Activated naive CD4-positive, alpha-beta T cell treated with anti-CD3 and anti-CD28 coated beads for 36 hours (primary cell): ENCODE results near the gene FAM72C. TPM values are rescaled to one million over a fixed set of nuclear protein-coding genes. Genes with fewer than 3 reads are reported as not detected.
"Not testable (repeated sequence)": the region's sequence is repeated elsewhere in the genome, so short reads cannot be mapped to it uniquely, and the experiment has no call there.

Experiments used
- CTCF ChIA-PET: fragments of 350-600 bp; sonication (Branson Sonifier 250); formaldehyde crosslinking; loops from one replicate; lab custom pipeline; 2021; ENCODE audit warnings: antibody characterized with exemption; lab: Charles Lee
- DNase-seq: peaks from one replicate; pipeline ENCODE4 v3.0.0-alpha.2; 2020
- H3K27ac Mint-ChIP-seq: one replicate; pipeline ENCODE4 v1.8.0; 2021; ENCODE audit warnings: mild to moderate bottlenecking, mixed read lengths
- H3K27me3 Mint-ChIP-seq: one replicate; pipeline ENCODE4 v1.8.0; 2021; ENCODE audit warnings: low read depth, mixed read lengths
- H3K36me3 Mint-ChIP-seq: one replicate; pipeline ENCODE4 v1.8.0; 2021; ENCODE audit warnings: low read depth, mixed read lengths
- H3K4me1 Mint-ChIP-seq: one replicate; pipeline ENCODE4 v1.8.0; 2021; ENCODE audit warnings: low read depth, mixed read lengths
- H3K4me3 Mint-ChIP-seq: one replicate; pipeline ENCODE4 v1.8.0; 2021; ENCODE audit warnings: mild to moderate bottlenecking, moderate library complexity, mixed read lengths
- H3K9me3 Mint-ChIP-seq: one replicate; pipeline ENCODE4 v1.8.0; 2021; ENCODE audit warnings: mixed read lengths
- intact Hi-C: fragments of 100-400 bp; cut with micrococcal nuclease; formaldehyde crosslinking; loops from one replicate; pipeline ENCODE4 v1.15.1; 2023
- total RNA-seq, 2 experiments: library from RNA; stranded (reverse); gene quantifications; one replicate each; pipeline ENCODE4 v1.2.3, GENCODE V29; 2021

FAM72C gene
- total RNA-seq, 2 experiments from 2014 or later: 43.3 to 43.4 TPM

GRCh38 chr1:143965860-143966259, 5.9 kb downstream of the FAM72C start:
- CTCF ChIA-PET, H3K27ac Mint-ChIP-seq, H3K9me3 Mint-ChIP-seq, intact Hi-C loops, H3K36me3 Mint-ChIP-seq, DNase-seq, H3K4me3 Mint-ChIP-seq, H3K27me3 Mint-ChIP-seq, H3K4me1 Mint-ChIP-seq: not testable (repeated sequence)

- H3K9me3 Mint-ChIP-seq, DNase-seq, CTCF ChIA-PET, H3K27me3 Mint-ChIP-seq, H3K27ac Mint-ChIP-seq, H3K4me1 Mint-ChIP-seq, H3K4me3 Mint-ChIP-seq, H3K36me3 Mint-ChIP-seq, intact Hi-C loops: not testable (repeated sequence)
These were observed 7.5 kb downstream of the FAM72C start for GRCh38 chr1:143964294-143964693.

GRCh38 chr1:143955930-143956329, 15.9 kb downstream of the FAM72C start:
- not testable (repeated sequence) for H3K4me3 Mint-ChIP-seq

GRCh38 chr1:143952913-143953312, 18.9 kb downstream of the FAM72C start:
- H3K27ac Mint-ChIP-seq, H3K4me1 Mint-ChIP-seq, DNase-seq, H3K27me3 Mint-ChIP-seq, H3K4me3 Mint-ChIP-seq, intact Hi-C loops, H3K9me3 Mint-ChIP-seq, H3K36me3 Mint-ChIP-seq, CTCF ChIA-PET: not testable (repeated sequence)

More at GRCh38 chr1:143955930-143956329, 15.9 kb downstream of the FAM72C start:
- intact Hi-C loops, H3K36me3 Mint-ChIP-seq, H3K4me1 Mint-ChIP-seq, H3K27ac Mint-ChIP-seq, H3K27me3 Mint-ChIP-seq, DNase-seq, H3K9me3 Mint-ChIP-seq, CTCF ChIA-PET: not testable (repeated sequence)

GRCh38 chr1:143951485-143952391, 20.0 kb downstream of the FAM72C start:
- H3K4me1 Mint-ChIP-seq, DNase-seq, CTCF ChIA-PET, H3K27me3 Mint-ChIP-seq, H3K27ac Mint-ChIP-seq, H3K36me3 Mint-ChIP-seq, H3K4me3 Mint-ChIP-seq, intact Hi-C loops, H3K9me3 Mint-ChIP-seq: not testable (repeated sequence)

- not testable (repeated sequence) for DNase-seq
These were observed 24.0 kb downstream of the FAM72C start for GRCh38 chr1:143947749-143948148.

GRCh38 chr1:143945253-143945652, 26.5 kb downstream of the FAM72C start:
- H3K36me3 Mint-ChIP-seq, H3K4me3 Mint-ChIP-seq, H3K4me1 Mint-ChIP-seq, intact Hi-C loops, CTCF ChIA-PET, H3K27me3 Mint-ChIP-seq, H3K27ac Mint-ChIP-seq, H3K9me3 Mint-ChIP-seq, DNase-seq: not testable (repeated sequence)

More at GRCh38 chr1:143947749-143948148, 24.0 kb downstream of the FAM72C start:
- intact Hi-C loops, H3K36me3 Mint-ChIP-seq, H3K4me3 Mint-ChIP-seq, H3K4me1 Mint-ChIP-seq, H3K27me3 Mint-ChIP-seq, H3K27ac Mint-ChIP-seq, H3K9me3 Mint-ChIP-seq, CTCF ChIA-PET: not testable (repeated sequence)

- H3K27ac Mint-ChIP-seq, H3K36me3 Mint-ChIP-seq, H3K9me3 Mint-ChIP-seq, DNase-seq, H3K4me1 Mint-ChIP-seq, H3K4me3 Mint-ChIP-seq, H3K27me3 Mint-ChIP-seq, intact Hi-C loops, CTCF ChIA-PET: not testable (repeated sequence)
These were observed 27.1 kb downstream of the FAM72C start for GRCh38 chr1:143944576-143945240.

- H3K9me3 Mint-ChIP-seq, DNase-seq, H3K27ac Mint-ChIP-seq, H3K4me1 Mint-ChIP-seq, H3K4me3 Mint-ChIP-seq, intact Hi-C loops, CTCF ChIA-PET, H3K27me3 Mint-ChIP-seq, H3K36me3 Mint-ChIP-seq: not testable (repeated sequence)
These were observed 28.3 kb downstream of the FAM72C start for GRCh38 chr1:143943319-143943978.

- H3K36me3 Mint-ChIP-seq, H3K27ac Mint-ChIP-seq, H3K4me3 Mint-ChIP-seq, CTCF ChIA-PET, H3K4me1 Mint-ChIP-seq, intact Hi-C loops, DNase-seq, H3K27me3 Mint-ChIP-seq, H3K9me3 Mint-ChIP-seq: not testable (repeated sequence)
These were observed 29.4 kb downstream of the FAM72C start for GRCh38 chr1:143942238-143942860.

GRCh38 chr1:143939666-143940065, 32.1 kb downstream of the FAM72C start:
- intact Hi-C loops, H3K27ac Mint-ChIP-seq, DNase-seq, H3K27me3 Mint-ChIP-seq, H3K4me3 Mint-ChIP-seq, H3K4me1 Mint-ChIP-seq, CTCF ChIA-PET, H3K36me3 Mint-ChIP-seq, H3K9me3 Mint-ChIP-seq: not testable (repeated sequence)

- H3K4me3 Mint-ChIP-seq, H3K36me3 Mint-ChIP-seq, H3K27me3 Mint-ChIP-seq, CTCF ChIA-PET, H3K9me3 Mint-ChIP-seq, H3K27ac Mint-ChIP-seq, intact Hi-C loops, H3K4me1 Mint-ChIP-seq, DNase-seq: not testable (repeated sequence)
These were observed 32.9 kb downstream of the FAM72C start for GRCh38 chr1:143938922-143939321.
